ENCODE results near the gene CA10. TPM values are rescaled to one million over a fixed set of nuclear protein-coding genes. Genes with fewer than 3 reads are reported as not detected.

The CA10 gene
- total RNA-seq, 1 experiment from 2014 or later: not detected

- Mint-ChIP-seq H3K4me1 (ENCODE audit: low read depth, unreplicated experiment) (no peaks in the 10 kb centered on the region), H3K27ac (ENCODE audit: unreplicated experiment) (no peak overlapping the region), H3K27me3 (ENCODE audit: insufficient read depth, unreplicated experiment) (peaks cover 10% of the 10 kb centered on the region), H3K36me3 (ENCODE audit: insufficient read depth, unreplicated experiment) (no peaks in the 10 kb centered on the region), H3K9me3 (ENCODE audit: unreplicated experiment) (no peaks in the 10 kb centered on the region), H3K4me3 (ENCODE audit: unreplicated experiment) (no peak overlapping the region)
- Histone ChIP-seq H3K4me1 (no peaks in the 10 kb centered on the region), H3K36me3 (ENCODE audit: control insufficient read depth, insufficient read depth, low read length) (no peaks in the 10 kb centered on the region), H3K4me3 (ENCODE audit: low read depth, low read length) (no peak overlapping the region), H3K9me3 (no peaks in the 10 kb centered on the region), H3K27me3 (replicated peaks; ENCODE audit: control insufficient read depth, insufficient read depth, low read length) (no peaks in the 10 kb centered on the region)
- BruUV-seq (replicated peaks): no TSS peak
- no peak for TF ChIP-seq CTCF (IDR thresholded peaks at IDR 0.05; ENCODE audit: insufficient read depth in 1 of 2, low read depth in 1 of 2, low read length in 1 of 2, severe bottlenecking in 1 of 2, unreplicated experiment in 1 of 2)
- ChIA-PET CTCF (no interaction called here), POLR2A (no interaction called here)
- DNase-seq: no peak
- intact Hi-C loops (cut with micrococcal nuclease; ENCODE audit: unreplicated experiment): no loop called here
These were observed 361.4 kb downstream of the CA10 start for GRCh38 chr17:51797150-51797549.

- no peak overlapping the region for H3K27ac Mint-ChIP-seq (ENCODE audit: unreplicated experiment)
- intact Hi-C loops (cut with micrococcal nuclease; ENCODE audit: unreplicated experiment): no loop called here
- peaks cover 6% of the 10 kb centered on the region for H3K27me3 Mint-ChIP-seq (ENCODE audit: insufficient read depth, unreplicated experiment)
- ChIA-PET POLR2A (no interaction called here), CTCF (no interaction called here)
- H3K36me3 Mint-ChIP-seq (ENCODE audit: insufficient read depth, unreplicated experiment): no peaks in the 10 kb centered on the region
- no peak overlapping the region for H3K4me3 Mint-ChIP-seq (ENCODE audit: unreplicated experiment)
- no peaks in the 10 kb centered on the region for H3K9me3 ChIP-seq
- no peaks in the 10 kb centered on the region for H3K27me3 ChIP-seq (replicated peaks; ENCODE audit: control insufficient read depth, insufficient read depth, low read length)
- no peak overlapping the region for H3K4me3 ChIP-seq (ENCODE audit: low read depth, low read length)
- no peaks in the 10 kb centered on the region for H3K4me1 Mint-ChIP-seq (ENCODE audit: low read depth, unreplicated experiment)
- no peak for DNase-seq
- no peaks in the 10 kb centered on the region for H3K9me3 Mint-ChIP-seq (ENCODE audit: unreplicated experiment)
- no peaks in the 10 kb centered on the region for H3K4me1 ChIP-seq
- TF ChIP-seq CTCF (IDR thresholded peaks at IDR 0.05; ENCODE audit: insufficient read depth in 1 of 2, low read depth in 1 of 2, low read length in 1 of 2, severe bottlenecking in 1 of 2, unreplicated experiment in 1 of 2): no peak
- BruUV-seq (replicated peaks): no TSS peak
- no peaks in the 10 kb centered on the region for H3K36me3 ChIP-seq (ENCODE audit: control insufficient read depth, insufficient read depth, low read length)
These were observed 362.5 kb downstream of the CA10 start for GRCh38 chr17:51796026-51796425.

GRCh38 chr17:51795401-51795800, 363.1 kb downstream of the CA10 start:
- Mint-ChIP-seq H3K36me3 (ENCODE audit: insufficient read depth, unreplicated experiment) (no peaks in the 10 kb centered on the region), H3K9me3 (ENCODE audit: unreplicated experiment) (no peaks in the 10 kb centered on the region), H3K4me1 (ENCODE audit: low read depth, unreplicated experiment) (no peaks in the 10 kb centered on the region), H3K27me3 (ENCODE audit: insufficient read depth, unreplicated experiment) (peaks cover 6% of the 10 kb centered on the region), H3K27ac (ENCODE audit: unreplicated experiment) (no peak overlapping the region), H3K4me3 (ENCODE audit: unreplicated experiment) (no peak overlapping the region)
- Histone ChIP-seq H3K4me3 (ENCODE audit: low read depth, low read length) (no peak overlapping the region), H3K4me1 (no peaks in the 10 kb centered on the region), H3K9me3 (no peaks in the 10 kb centered on the region), H3K27me3 (replicated peaks; ENCODE audit: control insufficient read depth, insufficient read depth, low read length) (no peaks in the 10 kb centered on the region), H3K36me3 (ENCODE audit: control insufficient read depth, insufficient read depth, low read length) (no peaks in the 10 kb centered on the region)
- POLR2A ChIA-PET: no interaction called here
- no TSS peak for BruUV-seq (replicated peaks)
- TF ChIP-seq CTCF (IDR thresholded peaks at IDR 0.05; ENCODE audit: insufficient read depth in 1 of 2, low read depth in 1 of 2, low read length in 1 of 2, severe bottlenecking in 1 of 2, unreplicated experiment in 1 of 2): no peak
- CTCF ChIA-PET: no interaction called here
- intact Hi-C loops (cut with micrococcal nuclease; ENCODE audit: unreplicated experiment): no loop called here
- DNase-seq: no peak

All from Caco-2 (cell line).